LNCaP clone FGC (cell line): ENCODE data around the gene NR1H2.

Experiments
- DNase-seq: peaks from one replicate; pipeline ENCODE4 v3.0.0-alpha.2; 2011; ENCODE audit warnings: low read depth
- H3K4me3 ChIP-seq: 2 replicates; pipeline ENCODE4 v1.5.1; 2011; ENCODE audit warnings: mild to moderate bottlenecking, low read depth, low read length, control low read depth
- CTCF ChIP-seq: IDR thresholded peaks from 2 replicates; pipeline ENCODE4 v1.5.1; 2012; ENCODE audit warnings: mild to moderate bottlenecking; ENCODE audit not compliant: control insufficient read depth, insufficient read depth; ENCODE audit errors: extremely low read depth

Gene NR1H2

GRCh38 chr19:50416034-50416977, 40.0 kb downstream of the NR1H2 start:
- no peak for TF ChIP-seq CTCF
- DNase-seq: no peak
- no peak overlapping the region for H3K4me3 ChIP-seq

- no peak overlapping the region for H3K4me3 ChIP-seq
- DNase-seq: no peak
These were observed 41.1 kb downstream of the NR1H2 start for GRCh38 chr19:50417111-50418081.

DNA sequence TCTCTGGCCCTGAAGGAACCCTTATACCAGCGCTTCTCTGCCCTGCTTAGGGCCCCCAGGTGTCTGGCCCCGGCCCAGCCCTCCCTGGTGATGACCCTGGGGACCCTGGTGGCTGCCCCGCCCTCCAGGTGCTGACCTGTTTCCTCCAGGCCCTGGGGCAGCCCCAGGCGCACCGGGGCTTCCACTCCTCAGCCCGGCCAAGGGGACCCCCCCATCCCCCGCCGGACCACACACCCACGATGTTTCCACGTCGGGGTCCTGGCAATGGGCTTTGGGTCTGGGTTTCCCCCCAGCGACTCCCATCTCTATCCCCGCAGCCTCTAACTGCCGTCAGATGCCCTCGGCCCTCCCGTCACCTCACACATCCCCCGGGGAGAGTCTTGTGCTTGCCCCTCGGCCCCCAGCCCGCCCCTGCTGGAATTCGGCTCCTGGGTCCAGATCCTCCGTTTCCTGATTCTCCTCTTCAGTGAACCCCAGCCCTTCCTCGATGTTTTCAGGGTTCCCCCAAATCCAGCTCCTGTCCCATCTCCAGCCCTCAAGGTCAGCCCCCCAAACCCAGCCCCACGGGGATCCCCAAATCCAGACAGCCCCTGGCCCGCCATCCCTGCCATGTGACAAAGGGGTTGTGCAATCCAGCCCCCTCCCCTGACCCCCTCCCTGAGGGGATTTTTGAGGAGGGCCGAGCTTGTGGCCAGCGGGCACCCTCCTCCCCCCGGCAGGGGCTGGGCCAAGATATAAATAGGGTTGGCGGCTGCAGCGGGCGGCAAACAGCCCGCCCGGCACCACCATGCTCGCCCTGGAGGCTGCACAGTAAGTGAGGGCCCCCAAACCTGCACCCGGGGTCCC, 42.1 kb downstream of the NR1H2 start, which contains the start of gene SPIB:
Gene SPIB (plus strand): TSS at position 763 of the 846 bp plus-strand sequence. CDS start 25 bp downstream, at position 788.
- TF ChIP-seq CTCF: no peak
- H3K4me3 ChIP-seq: no peak within 1 kb of the TSS
- no peak for DNase-seq

More at GRCh38 chr19:50417111-50418081, 41.1 kb downstream of the NR1H2 start:
- TF ChIP-seq CTCF: no peak

GRCh38 chr19:50419022-50419579, 42.8 kb downstream of the NR1H2 start:
- no peak for TF ChIP-seq CTCF
- H3K4me3 ChIP-seq: no peak overlapping the region
- no peak for DNase-seq

DNA sequence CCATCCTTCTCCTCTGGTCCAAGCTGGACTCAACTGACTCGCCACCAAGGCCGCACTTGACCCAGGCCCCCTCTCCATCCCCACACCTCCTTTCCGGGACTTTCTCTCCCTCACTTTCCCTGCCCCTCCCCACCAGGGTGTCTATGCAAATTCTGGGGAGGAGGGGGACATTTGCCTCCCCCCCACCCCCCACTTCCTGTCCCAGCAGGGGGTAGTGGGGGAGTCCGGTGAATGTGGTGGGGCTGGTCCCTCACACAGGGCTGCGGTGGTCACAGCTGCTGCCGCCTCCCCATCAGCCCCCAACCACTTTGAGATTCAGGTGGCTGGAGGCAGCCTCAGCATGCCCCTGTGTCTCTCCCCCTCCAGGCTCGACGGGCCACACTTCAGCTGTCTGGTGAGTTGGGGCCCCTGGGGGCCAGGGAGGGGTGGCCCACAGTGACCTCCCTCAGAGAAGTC, 43.4 kb downstream of the NR1H2 start:
- DNase-seq: no peak
- no peak overlapping the region for H3K4me3 ChIP-seq
- TF ChIP-seq CTCF: no peak
